Bronchial epithelial cell (primary cell): ENCODE measurements around the gene L3MBTL3. TPM values are rescaled to one million over a fixed set of nuclear protein-coding genes. Genes with fewer than 3 reads are reported as not detected.

Experiments
- DNase-seq: peaks from one replicate; pipeline ENCODE4 v3.0.0-alpha.2; 2010; ENCODE audit warnings: low read depth
- FAIRE-seq: peaks from 2 replicates; lab custom pipeline; 2011; peaks lifted over from hg19 to GRCh38; lab: Jason Lieb, UNC
- H3K27me3 ChIP-seq: 2 replicates; pipeline ENCODE4 v1.5.1; 2011; ENCODE audit warnings: low read length; ENCODE audit not compliant: control insufficient read depth, insufficient read depth
- H3K36me3 ChIP-seq: 2 replicates; pipeline ENCODE4 v1.5.1; 2011; ENCODE audit warnings: low read length; ENCODE audit not compliant: control insufficient read depth, insufficient read depth
- H3K4me3 ChIP-seq: 2 replicates; pipeline ENCODE4 v1.5.1; 2011; ENCODE audit warnings: mild to moderate bottlenecking, low read depth, low read length, control low read depth
- CTCF ChIP-seq: IDR thresholded peaks from 2 replicates; pipeline ENCODE4 v1.5.1; 2011; ENCODE audit warnings: mild to moderate bottlenecking, moderate library complexity, low read length, control low read depth, inconsistent platforms; ENCODE audit not compliant: insufficient read depth, severe bottlenecking
- total RNA-seq: library from RNA; depleted of rRNA; stranded (reverse); fragments of >200 nt; gene quantifications from 2 replicates; pipeline ENCODE4 v1.2.1, GENCODE V29; 2014

L3MBTL3 gene
- total RNA-seq, result 7.3 and 12.1 TPM in 2 replicates

- Histone ChIP-seq H3K36me3 (no peaks in the 10 kb centered on the region), H3K27me3 (no peaks in the 10 kb centered on the region), H3K4me3 (peak within 1 kb of the TSS; percentile 90)
- FAIRE-seq (no peak), DNase-seq (peak; percentile 71)
- TF ChIP-seq CTCF, result no peak
These were observed at the start of gene L3MBTL3 for GRCh38 chr6:130018292-130018743. Gene L3MBTL3 (plus strand): TSS chr6:130018581. CDS start chr6:130042700, 24,119 bp downstream.

- Histone ChIP-seq H3K4me3 (no peak overlapping the region), H3K27me3 (no peaks in the 10 kb centered on the region), H3K36me3 (no peaks in the 10 kb centered on the region)
- TF ChIP-seq CTCF, result no peak
- DNase-seq, result no peak
- FAIRE-seq, result no peak
These were observed 49.3 kb upstream of the L3MBTL3 start for GRCh38 chr6:129969064-129969463.

GRCh38 chr6:129976110-129976509 lies 42.3 kb upstream of the L3MBTL3 start:
- Histone ChIP-seq H3K27me3 (no peaks in the 10 kb centered on the region), H3K4me3 (no peak overlapping the region), H3K36me3 (no peaks in the 10 kb centered on the region)
- FAIRE-seq (no peak), DNase-seq (no peak)
- no peak for TF ChIP-seq CTCF

GRCh38 chr6:129978148-129978916 lies 40.0 kb upstream of the L3MBTL3 start:
- no peak for DNase-seq
- no peaks in the 10 kb centered on the region for H3K27me3 ChIP-seq
- H3K4me3 ChIP-seq, result no peak overlapping the region
- no peak for FAIRE-seq
- no peaks in the 10 kb centered on the region for H3K36me3 ChIP-seq
- TF ChIP-seq CTCF, result no peak

GRCh38 chr6:129980821-129981220 lies 37.6 kb upstream of the L3MBTL3 start:
- Histone ChIP-seq H3K27me3 (no peaks in the 10 kb centered on the region), H3K4me3 (no peak overlapping the region), H3K36me3 (no peaks in the 10 kb centered on the region)
- DNase-seq, result peak; percentile 5
- no peak for FAIRE-seq
- TF ChIP-seq CTCF, result no peak
